ENCODE data around the gene CCDC51. TPM values are rescaled to one million over a fixed set of nuclear protein-coding genes. Genes with fewer than 3 reads are reported as not detected.

Gene CCDC51
- total RNA-seq, 1 donor from 2014 or later: 9.9 TPM

GRCh38 chr3:48423241-48423882, 16.6 kb downstream of the CCDC51 start:
- Histone ChIP-seq H3K27ac (ENCODE audit: low read depth, low read length) (no peak overlapping the region), H3K27me3 (ENCODE audit: control insufficient read depth in 3 of 3, insufficient read depth in 3 of 3, low read length in 3 of 3) (peaks cover 0 to 32% (median 18%) of the 10 kb centered on the region in 3 donors), H3K9me3 (ENCODE audit: control insufficient read depth in 3 of 3, low read length in 3 of 3) (no peaks in the 10 kb centered on the region), H3K9ac (ENCODE audit: low read depth in 1 of 3, low read length in 3 of 3) (peak overlapping the region in 1 of 3 donors; percentile 10), H3K36me3 (ENCODE audit: control insufficient read depth in 3 of 3, insufficient read depth in 3 of 3, low read length in 3 of 3) (no peaks in the 10 kb centered on the region), H3K4me1 (ENCODE audit: control insufficient read depth in 3 of 3, insufficient read depth in 3 of 3, low read length in 3 of 3) (peaks cover 17 to 28% (median 19%) of the 10 kb centered on the region in 3 donors), H3K4me3 (ENCODE audit: low read length in 3 of 3) (no peak overlapping the region)

- no peak overlapping the region for H3K9ac ChIP-seq (ENCODE audit: low read depth in 1 of 3, low read length in 3 of 3)
- peaks cover 12 to 21% (median 13%) of the 10 kb centered on the region in 3 donors for H3K4me1 ChIP-seq (ENCODE audit: control insufficient read depth in 3 of 3, insufficient read depth in 3 of 3, low read length in 3 of 3)
- H3K36me3 ChIP-seq (ENCODE audit: control insufficient read depth in 3 of 3, insufficient read depth in 3 of 3, low read length in 3 of 3): no peaks in the 10 kb centered on the region
- H3K4me3 ChIP-seq (ENCODE audit: low read length in 3 of 3): no peak overlapping the region
- H3K27ac ChIP-seq (ENCODE audit: low read depth, low read length): no peak overlapping the region
- H3K27me3 ChIP-seq (ENCODE audit: control insufficient read depth in 3 of 3, insufficient read depth in 3 of 3, low read length in 3 of 3): peaks cover 0 to 25% (median 13%) of the 10 kb centered on the region in 3 donors
- H3K9me3 ChIP-seq (ENCODE audit: control insufficient read depth in 3 of 3, low read length in 3 of 3): no peaks in the 10 kb centered on the region
These were observed 17.2 kb downstream of the CCDC51 start for GRCh38 chr3:48422681-48423080.

DNA sequence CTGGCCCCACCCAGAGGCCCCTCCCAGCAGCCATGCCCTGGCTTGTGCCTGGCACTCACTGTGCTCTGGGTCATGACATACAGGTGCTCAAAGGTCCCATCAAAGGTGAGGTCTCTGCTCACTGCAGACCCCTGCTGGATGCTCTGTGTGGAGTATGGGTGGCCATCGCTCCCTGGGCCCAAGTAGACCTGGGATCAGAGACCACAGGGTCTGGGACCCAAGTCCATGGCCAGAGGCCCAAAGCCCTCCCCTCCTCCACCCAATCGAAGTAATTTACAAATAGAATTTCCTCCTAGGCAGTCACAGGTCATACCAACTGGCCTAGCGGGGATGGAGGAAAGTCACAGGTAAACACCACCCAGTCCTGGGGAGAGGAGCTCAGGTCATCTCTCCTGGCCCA, 17.6 kb downstream of the CCDC51 start:
- Histone ChIP-seq H3K4me3 (ENCODE audit: low read length in 3 of 3) (no peak overlapping the region), H3K9me3 (ENCODE audit: control insufficient read depth in 3 of 3, low read length in 3 of 3) (no peaks in the 10 kb centered on the region), H3K4me1 (ENCODE audit: control insufficient read depth in 3 of 3, insufficient read depth in 3 of 3, low read length in 3 of 3) (peaks cover 8 to 17% (median 11%) of the 10 kb centered on the region in 3 donors), H3K27me3 (ENCODE audit: control insufficient read depth in 3 of 3, insufficient read depth in 3 of 3, low read length in 3 of 3) (peaks cover 0 to 22% (median 10%) of the 10 kb centered on the region in 3 donors), H3K9ac (ENCODE audit: low read depth in 1 of 3, low read length in 3 of 3) (no peak overlapping the region), H3K36me3 (ENCODE audit: control insufficient read depth in 3 of 3, insufficient read depth in 3 of 3, low read length in 3 of 3) (no peaks in the 10 kb centered on the region), H3K27ac (ENCODE audit: low read depth, low read length) (no peak overlapping the region)

GRCh38 chr3:48420561-48420960, 19.4 kb downstream of the CCDC51 start:
- H3K4me3 ChIP-seq (ENCODE audit: low read length in 3 of 3): no peak overlapping the region
- H3K4me1 ChIP-seq (ENCODE audit: control insufficient read depth in 3 of 3, insufficient read depth in 3 of 3, low read length in 3 of 3): peaks cover 2 to 4% (median 2%) of the 10 kb centered on the region in 3 donors
- peaks cover 0 to 2% (median 0%) of the 10 kb centered on the region in 3 donors for H3K36me3 ChIP-seq (ENCODE audit: control insufficient read depth in 3 of 3, insufficient read depth in 3 of 3, low read length in 3 of 3)
- H3K9ac ChIP-seq (ENCODE audit: low read depth in 1 of 3, low read length in 3 of 3): no peak overlapping the region
- no peaks in the 10 kb centered on the region for H3K9me3 ChIP-seq (ENCODE audit: control insufficient read depth in 3 of 3, low read length in 3 of 3)
- peaks cover 0 to 19% (median 7%) of the 10 kb centered on the region in 3 donors for H3K27me3 ChIP-seq (ENCODE audit: control insufficient read depth in 3 of 3, insufficient read depth in 3 of 3, low read length in 3 of 3)
- no peak overlapping the region for H3K27ac ChIP-seq (ENCODE audit: low read depth, low read length)

DNA sequence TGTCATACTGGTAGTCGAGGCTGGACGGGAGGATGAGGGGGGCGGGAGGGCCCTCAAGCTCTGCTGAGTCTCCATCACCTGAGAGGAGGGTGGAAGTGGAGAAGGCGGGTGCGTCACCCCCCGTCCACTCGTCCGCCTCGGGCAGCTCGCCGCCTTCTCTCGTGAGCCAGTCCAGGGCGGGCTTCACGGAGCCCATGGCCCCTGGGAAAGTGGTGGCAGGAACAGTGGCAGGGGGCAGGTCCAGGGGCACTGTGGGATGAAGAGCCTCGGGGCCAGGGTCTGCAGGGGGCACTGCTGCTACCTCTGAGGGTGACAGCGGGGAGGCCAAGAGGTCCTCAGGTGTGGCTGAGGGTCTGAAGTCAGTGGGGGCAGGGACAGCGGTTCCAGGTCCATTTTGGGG, 20.3 kb downstream of the CCDC51 start:
- Histone ChIP-seq H3K36me3 (ENCODE audit: control insufficient read depth in 3 of 3, insufficient read depth in 3 of 3, low read length in 3 of 3) (peaks cover 0 to 7% (median 0%) of the 10 kb centered on the region in 3 donors), H3K9ac (ENCODE audit: low read depth in 1 of 3, low read length in 3 of 3) (no peak overlapping the region)

GRCh38 chr3:48419149-48419548, 20.8 kb downstream of the CCDC51 start:
- Histone ChIP-seq H3K9ac (ENCODE audit: low read depth in 1 of 3, low read length in 3 of 3) (no peak overlapping the region), H3K27me3 (ENCODE audit: control insufficient read depth in 3 of 3, insufficient read depth in 3 of 3, low read length in 3 of 3) (peaks cover 0 to 19% (median 7%) of the 10 kb centered on the region in 3 donors)

More for the DNA sequence above, 20.3 kb downstream of the CCDC51 start:
- no peak overlapping the region for H3K27ac ChIP-seq (ENCODE audit: low read depth, low read length)
- H3K4me1 ChIP-seq (ENCODE audit: control insufficient read depth in 3 of 3, insufficient read depth in 3 of 3, low read length in 3 of 3): peaks cover 0 to 3% (median under 1%) of the 10 kb centered on the region in 3 donors
- no peaks in the 10 kb centered on the region for H3K9me3 ChIP-seq (ENCODE audit: control insufficient read depth in 3 of 3, low read length in 3 of 3)
- peaks cover 0 to 19% (median 7%) of the 10 kb centered on the region in 3 donors for H3K27me3 ChIP-seq (ENCODE audit: control insufficient read depth in 3 of 3, insufficient read depth in 3 of 3, low read length in 3 of 3)
- H3K4me3 ChIP-seq (ENCODE audit: low read length in 3 of 3): no peak overlapping the region

DNA sequence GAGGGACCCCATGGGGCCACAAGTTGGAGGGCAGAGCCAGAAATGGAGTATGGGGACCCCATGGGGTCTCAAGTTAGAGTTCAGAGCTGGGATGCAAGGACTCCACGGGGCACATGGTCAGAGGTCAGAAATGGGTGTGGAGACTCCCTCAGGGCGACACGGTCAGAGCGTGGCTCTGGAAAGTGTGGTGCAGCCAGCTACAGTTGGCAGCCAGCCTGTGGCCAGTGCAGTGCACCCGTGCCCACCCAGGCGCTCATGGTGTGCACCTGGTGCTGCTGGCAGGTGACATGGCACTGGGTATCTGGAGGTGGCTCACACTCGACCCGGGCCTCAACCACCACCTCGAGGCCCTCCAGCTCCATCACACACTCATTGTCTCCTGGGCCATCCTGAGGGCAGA, 21.3 kb downstream of the CCDC51 start:
- H3K4me3 ChIP-seq (ENCODE audit: low read length in 3 of 3): no peak overlapping the region
- H3K9ac ChIP-seq (ENCODE audit: low read depth in 1 of 3, low read length in 3 of 3): no peak overlapping the region
- H3K4me1 ChIP-seq (ENCODE audit: control insufficient read depth in 3 of 3, insufficient read depth in 3 of 3, low read length in 3 of 3): peaks cover 0 to 3% (median 0%) of the 10 kb centered on the region in 3 donors
- H3K27ac ChIP-seq (ENCODE audit: low read depth, low read length): no peak overlapping the region
- H3K27me3 ChIP-seq (ENCODE audit: control insufficient read depth in 3 of 3, insufficient read depth in 3 of 3, low read length in 3 of 3): peaks cover 0 to 19% (median 7%) of the 10 kb centered on the region in 3 donors
- no peaks in the 10 kb centered on the region for H3K9me3 ChIP-seq (ENCODE audit: control insufficient read depth in 3 of 3, low read length in 3 of 3)
- peaks cover 0 to 7% (median 0%) of the 10 kb centered on the region in 3 donors for H3K36me3 ChIP-seq (ENCODE audit: control insufficient read depth in 3 of 3, insufficient read depth in 3 of 3, low read length in 3 of 3)

More at GRCh38 chr3:48419149-48419548, 20.8 kb downstream of the CCDC51 start:
- Histone ChIP-seq H3K36me3 (ENCODE audit: control insufficient read depth in 3 of 3, insufficient read depth in 3 of 3, low read length in 3 of 3) (peaks cover 0 to 7% (median 0%) of the 10 kb centered on the region in 3 donors), H3K27ac (ENCODE audit: low read depth, low read length) (no peak overlapping the region), H3K4me3 (ENCODE audit: low read length in 3 of 3) (no peak overlapping the region), H3K4me1 (ENCODE audit: control insufficient read depth in 3 of 3, insufficient read depth in 3 of 3, low read length in 3 of 3) (peaks cover 0 to 3% (median 0%) of the 10 kb centered on the region in 3 donors), H3K9me3 (ENCODE audit: control insufficient read depth in 3 of 3, low read length in 3 of 3) (no peaks in the 10 kb centered on the region)

DNA sequence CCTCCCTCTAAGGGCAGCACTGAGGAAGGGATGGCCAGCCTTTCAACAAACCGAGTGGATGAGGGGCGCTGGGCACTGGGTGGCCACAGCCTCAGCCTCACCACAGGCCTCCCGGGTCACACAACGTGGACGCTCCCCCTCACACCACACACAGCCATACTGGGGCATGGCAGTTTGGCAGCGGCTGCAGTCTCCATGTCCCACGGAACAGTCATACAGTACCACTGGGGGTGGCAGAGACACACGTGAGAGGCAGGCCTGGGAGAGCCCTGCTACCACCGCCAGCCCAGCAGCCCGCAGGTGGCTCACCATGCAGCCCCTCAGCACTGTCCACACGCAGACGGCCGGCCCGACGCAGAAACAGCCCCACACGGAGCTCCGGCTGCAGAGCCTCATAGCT, 21.8 kb downstream of the CCDC51 start:
- Histone ChIP-seq H3K4me1 (ENCODE audit: control insufficient read depth in 3 of 3, insufficient read depth in 3 of 3, low read length in 3 of 3) (peaks cover 0 to under 1% (median 0%) of the 10 kb centered on the region in 3 donors), H3K36me3 (ENCODE audit: control insufficient read depth in 3 of 3, insufficient read depth in 3 of 3, low read length in 3 of 3) (peaks cover 0 to 7% (median 0%) of the 10 kb centered on the region in 3 donors), H3K27ac (ENCODE audit: low read depth, low read length) (no peak overlapping the region), H3K27me3 (ENCODE audit: control insufficient read depth in 3 of 3, insufficient read depth in 3 of 3, low read length in 3 of 3) (peaks cover 0 to 19% (median 4%) of the 10 kb centered on the region in 3 donors), H3K9me3 (ENCODE audit: control insufficient read depth in 3 of 3, low read length in 3 of 3) (no peaks in the 10 kb centered on the region), H3K4me3 (ENCODE audit: low read length in 3 of 3) (no peak overlapping the region), H3K9ac (ENCODE audit: low read depth in 1 of 3, low read length in 3 of 3) (no peak overlapping the region)

- Histone ChIP-seq H3K27me3 (ENCODE audit: control insufficient read depth in 3 of 3, insufficient read depth in 3 of 3, low read length in 3 of 3) (peaks cover 0 to 15% (median 1%) of the 10 kb centered on the region in 3 donors), H3K36me3 (ENCODE audit: control insufficient read depth in 3 of 3, insufficient read depth in 3 of 3, low read length in 3 of 3) (peaks cover 0 to 10% (median 0%) of the 10 kb centered on the region in 3 donors), H3K9me3 (ENCODE audit: control insufficient read depth in 3 of 3, low read length in 3 of 3) (no peaks in the 10 kb centered on the region), H3K27ac (ENCODE audit: low read depth, low read length) (no peak overlapping the region), H3K9ac (ENCODE audit: low read depth in 1 of 3, low read length in 3 of 3) (no peak overlapping the region), H3K4me3 (ENCODE audit: low read length in 3 of 3) (no peak overlapping the region), H3K4me1 (ENCODE audit: control insufficient read depth in 3 of 3, insufficient read depth in 3 of 3, low read length in 3 of 3) (no peaks in the 10 kb centered on the region)
These were observed 22.3 kb downstream of the CCDC51 start for GRCh38 chr3:48417529-48418108.

GRCh38 chr3:48416546-48416945, 23.4 kb downstream of the CCDC51 start:
- H3K4me3 ChIP-seq (ENCODE audit: low read length in 3 of 3): no peak overlapping the region
- H3K9ac ChIP-seq (ENCODE audit: low read depth in 1 of 3, low read length in 3 of 3): no peak overlapping the region
- no peaks in the 10 kb centered on the region for H3K9me3 ChIP-seq (ENCODE audit: control insufficient read depth in 3 of 3, low read length in 3 of 3)
- no peaks in the 10 kb centered on the region for H3K4me1 ChIP-seq (ENCODE audit: control insufficient read depth in 3 of 3, insufficient read depth in 3 of 3, low read length in 3 of 3)
- no peak overlapping the region for H3K27ac ChIP-seq (ENCODE audit: low read depth, low read length)
- H3K36me3 ChIP-seq (ENCODE audit: control insufficient read depth in 3 of 3, insufficient read depth in 3 of 3, low read length in 3 of 3): peaks cover 0 to 10% (median 6%) of the 10 kb centered on the region in 3 donors
- H3K27me3 ChIP-seq (ENCODE audit: control insufficient read depth in 3 of 3, insufficient read depth in 3 of 3, low read length in 3 of 3): peaks cover 0 to 5% (median 0%) of the 10 kb centered on the region in 3 donors
